AML-193 (cell line): ENCODE data around the gene SCN8A.
"Not testable (repeated sequence)": the region's sequence is repeated elsewhere in the genome, so short reads cannot be mapped to it uniquely, and the experiment has no call there.

Source experiments
- DNase-seq, 2 experiments: peaks; one replicate each; lab custom pipeline; 2025; lab: John Stamatoyannopoulos, UW

Gene SCN8A

GRCh38 chr12:51766067-51766676 is 175.1 kb downstream of the SCN8A start:
- DNase-seq, result no peak

GRCh38 chr12:51771008-51771407 is 180.0 kb downstream of the SCN8A start:
- no peak for DNase-seq

DNA sequence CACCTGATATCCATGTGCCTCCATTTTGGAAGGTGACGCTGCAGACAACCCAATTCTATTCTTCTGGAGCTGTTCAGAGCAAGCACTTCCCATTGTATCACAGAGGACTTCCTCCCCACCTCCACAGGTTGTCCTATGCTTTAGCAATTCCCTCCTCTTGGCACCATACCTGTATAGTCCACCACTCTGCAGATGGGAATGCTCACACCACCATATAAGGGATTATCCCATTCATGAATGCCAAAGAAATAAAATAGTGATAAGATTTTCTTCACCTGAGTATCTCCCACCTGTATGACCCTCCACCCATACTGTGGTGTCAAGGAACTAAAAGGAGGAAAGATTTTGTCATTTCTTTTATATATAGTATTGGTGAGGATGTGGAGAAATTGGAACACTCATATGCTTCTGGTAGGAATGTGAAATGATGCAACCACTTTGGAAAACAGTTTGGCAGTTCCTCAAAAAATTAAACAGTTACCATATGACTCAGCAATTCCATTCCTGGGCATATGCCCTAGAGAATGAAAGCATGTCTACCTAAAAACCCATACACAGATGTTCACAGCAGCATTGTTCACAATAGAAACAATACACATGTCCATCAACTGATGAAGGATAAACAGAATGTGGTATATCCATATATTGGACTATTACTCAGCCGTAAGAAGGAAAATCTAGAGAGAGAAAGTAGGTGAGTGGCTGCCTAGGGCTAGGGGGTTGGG is 182.3 kb downstream of the SCN8A start:
- DNase-seq, result peak; percentile 16 to 54

DNA sequence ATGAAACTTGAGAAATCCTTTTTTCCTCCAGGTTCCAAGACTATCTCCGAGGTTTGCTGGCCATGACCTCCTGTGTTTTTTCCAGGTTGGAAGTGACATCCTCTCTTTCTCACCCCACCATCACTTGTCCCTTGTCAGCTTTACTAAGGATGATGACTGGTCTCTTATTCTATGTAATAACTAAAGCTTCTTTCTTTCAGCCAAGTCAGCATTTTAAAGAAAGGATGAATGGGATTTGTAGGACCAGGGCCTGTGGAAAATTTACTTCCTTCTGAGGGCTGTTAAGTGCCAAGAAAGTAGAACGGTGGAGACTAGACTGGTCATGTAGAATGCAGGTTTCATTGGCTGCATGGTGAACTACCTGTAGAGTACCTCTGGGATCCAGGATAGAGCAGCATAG is 183.9 kb downstream of the SCN8A start:
- DNase-seq, result no peak

DNA sequence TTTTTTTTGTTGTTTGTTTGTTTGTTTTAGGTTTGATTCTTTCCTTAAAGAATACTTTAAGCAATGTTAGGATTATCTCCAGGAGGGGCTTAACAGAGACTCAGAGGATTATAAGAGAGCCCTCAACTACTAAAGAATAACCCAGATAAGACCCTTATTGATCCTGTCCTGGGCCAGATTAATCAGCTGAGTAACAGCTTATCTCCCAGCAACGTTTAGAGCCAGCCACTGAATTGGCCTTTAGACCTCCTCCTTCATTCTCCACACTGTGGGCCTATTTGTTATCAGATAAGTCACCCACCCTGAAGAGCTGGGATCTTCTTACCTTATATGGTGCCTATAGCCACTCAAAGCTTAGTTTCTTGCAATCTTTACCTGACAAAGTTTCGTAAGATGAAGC is 186.4 kb downstream of the SCN8A start:
- no peak for DNase-seq

DNA sequence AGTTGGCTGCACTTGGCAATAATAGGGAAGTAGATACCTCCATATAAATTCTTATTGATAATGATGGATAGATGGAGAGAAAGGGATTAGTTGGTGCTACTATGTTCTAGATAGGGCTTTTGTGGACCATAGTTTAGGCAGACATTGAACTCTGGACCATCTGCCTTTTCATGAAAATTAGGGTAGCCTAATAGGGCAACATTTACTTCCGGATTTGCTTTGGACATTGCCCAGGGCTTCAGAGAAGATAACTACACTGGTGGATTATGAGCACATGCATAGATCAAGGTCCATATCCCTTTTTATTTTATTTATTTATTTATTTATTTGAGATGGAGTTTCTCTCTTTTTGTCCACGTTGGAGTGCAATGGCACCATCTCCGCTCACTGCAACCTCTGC is 186.9 kb downstream of the SCN8A start:
- no peak for DNase-seq

- DNase-seq, result no peak
These were observed 188.8 kb downstream of the SCN8A start for GRCh38 chr12:51779876-51780275.

- no peak for DNase-seq
These were observed 193.7 kb downstream of the SCN8A start for GRCh38 chr12:51784688-51785087.

GRCh38 chr12:51785906-51786305 is 194.9 kb downstream of the SCN8A start:
- DNase-seq, result no peak

DNA sequence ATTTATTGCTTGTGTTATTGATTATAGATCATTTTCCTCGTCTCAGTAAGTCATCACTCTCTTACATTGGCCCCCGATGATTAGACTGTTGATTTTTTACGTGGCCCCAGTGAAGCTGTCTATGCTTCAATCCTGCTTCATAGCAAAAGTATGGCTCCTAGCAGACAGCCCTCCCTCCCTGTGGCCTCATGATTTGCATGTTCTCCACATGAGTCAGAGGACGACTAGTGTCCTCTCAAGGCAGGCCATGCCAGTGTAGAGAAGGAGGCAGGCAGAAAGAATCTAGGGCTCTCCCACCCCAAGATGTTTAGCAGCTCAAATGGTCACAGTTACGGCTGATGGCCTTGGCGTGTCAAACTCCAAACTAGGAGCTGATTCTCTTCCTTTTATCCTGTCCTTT is 197.8 kb downstream of the SCN8A start:
- DNase-seq, result no peak

GRCh38 chr12:51792417-51792816 is 201.4 kb downstream of the SCN8A start:
- DNase-seq, result no peak

GRCh38 chr12:51793201-51793600 is 202.2 kb downstream of the SCN8A start:
- DNase-seq, result no peak

- no peak for DNase-seq
These were observed 206.3 kb downstream of the SCN8A start for GRCh38 chr12:51797301-51797700.

GRCh38 chr12:51798051-51798450 is 207.0 kb downstream of the SCN8A start:
- DNase-seq, result not testable (repeated sequence)

DNA sequence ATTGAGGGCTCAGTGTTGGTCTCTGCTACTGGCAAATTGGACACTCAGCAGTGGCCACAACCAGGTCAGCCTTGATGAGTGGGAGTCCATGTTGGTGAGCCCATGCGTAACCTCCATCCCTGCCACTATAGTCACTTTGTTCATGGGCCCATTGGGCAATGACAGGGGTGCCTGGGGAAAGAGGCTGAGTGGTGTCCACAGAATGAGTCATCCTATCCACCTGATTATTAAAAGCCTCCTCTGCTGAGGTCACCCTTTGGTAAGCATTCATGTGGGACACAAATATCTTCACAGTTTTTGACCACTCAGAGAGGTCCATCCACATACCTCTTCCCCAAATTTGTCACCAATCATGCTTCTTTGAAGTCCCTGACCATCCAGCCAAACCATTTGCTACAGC is 207.5 kb downstream of the SCN8A start:
- DNase-seq, result no peak

GRCh38 chr12:51801027-51801426 is 210.0 kb downstream of the SCN8A start:
- DNase-seq, result no peak

DNA sequence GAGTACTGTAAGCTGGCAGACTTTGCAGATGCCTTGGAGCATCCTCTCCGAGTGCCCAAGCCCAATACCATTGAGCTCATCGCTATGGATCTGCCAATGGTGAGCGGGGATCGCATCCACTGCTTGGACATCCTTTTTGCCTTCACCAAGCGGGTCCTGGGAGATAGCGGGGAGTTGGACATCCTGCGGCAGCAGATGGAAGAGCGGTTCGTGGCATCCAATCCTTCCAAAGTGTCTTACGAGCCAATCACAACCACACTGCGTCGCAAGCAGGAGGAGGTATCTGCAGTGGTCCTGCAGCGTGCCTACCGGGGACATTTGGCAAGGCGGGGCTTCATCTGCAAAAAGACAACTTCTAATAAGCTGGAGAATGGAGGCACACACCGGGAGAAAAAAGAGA is 215.9 kb downstream of the SCN8A start:
- no peak for DNase-seq

DNA sequence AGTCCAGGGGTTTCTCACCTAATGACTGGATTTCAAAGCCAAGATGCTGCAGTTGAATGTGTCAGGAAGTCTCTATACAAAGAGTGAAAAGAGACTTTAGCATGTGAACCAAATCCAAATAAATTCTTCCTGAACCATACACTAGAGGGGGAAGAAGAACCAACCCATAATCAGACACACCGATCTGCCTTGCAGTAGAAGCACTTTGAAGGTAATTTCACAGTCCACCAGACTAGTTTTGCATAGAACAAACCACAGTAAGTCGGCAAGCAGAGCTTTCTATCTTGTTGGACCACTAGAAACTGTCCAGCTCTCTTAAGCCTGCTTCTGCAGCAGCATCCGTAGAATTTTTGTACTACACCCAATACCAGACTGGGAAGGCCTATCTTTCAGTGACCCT is 218.2 kb downstream of the SCN8A start:
- DNase-seq, result no peak

- DNase-seq, result no peak
These were observed 220.5 kb downstream of the SCN8A start for GRCh38 chr12:51811203-51812202.

GRCh38 chr12:51812871-51813270 is 221.8 kb downstream of the SCN8A start:
- no peak for DNase-seq

GRCh38 chr12:51813931-51814310 is 222.9 kb downstream of the SCN8A start:
- DNase-seq, result no peak

- peak; percentile 60 to 64 for DNase-seq
These were observed 223.5 kb downstream of the SCN8A start for GRCh38 chr12:51814311-51815088.
